ENCODE measurements around the gene SPTBN5. TPM values are rescaled to one million over a fixed set of nuclear protein-coding genes. Genes with fewer than 3 reads are reported as not detected.

Gene SPTBN5
- total and polyA plus RNA-seq, 2 donors (not counting 1 experiment from before 2014, with no cell fraction given), result 0.55 to 1.4 TPM

DNA sequence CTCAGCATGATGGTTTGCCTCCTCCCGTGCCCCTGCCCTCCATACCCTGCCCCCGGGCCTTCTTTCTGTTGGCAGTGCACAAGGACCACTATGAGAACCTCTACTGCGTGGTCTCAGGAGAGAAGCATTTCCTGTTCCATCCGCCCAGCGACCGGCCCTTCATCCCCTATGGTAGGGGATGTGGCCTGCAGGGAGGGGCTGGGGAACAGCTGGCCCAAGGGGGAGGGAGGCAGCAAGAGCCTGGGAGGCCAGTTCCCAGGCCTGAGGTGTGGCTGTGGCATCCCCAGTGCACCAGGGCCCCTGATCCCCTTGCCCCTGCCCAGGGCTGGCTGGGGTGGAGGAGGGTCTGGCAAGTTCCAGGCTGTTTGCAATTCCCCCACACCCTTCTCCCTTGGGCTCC, 57.8 kb downstream of the SPTBN5 start:
- Mint-ChIP-seq H3K9me3 (ENCODE audit: insufficient read depth) (no peaks in the 10 kb centered on the region), H3K4me1 (peaks cover 12% of the 10 kb centered on the region), H3K4me3 (no peak overlapping the region), H3K27ac (no peak overlapping the region), H3K27me3 (no peaks in the 10 kb centered on the region)
- Histone ChIP-seq H3K4me3 (ENCODE audit: control extremely low read depth in 1 of 5, extremely low read depth in 1 of 5, insufficient read depth in 1 of 5, low read depth in 2 of 5, low read length in 4 of 5) (no peak overlapping the region), H4K20me1 (ENCODE audit: control insufficient read depth, insufficient read depth, low read length, poor library complexity, severe bottlenecking) (peaks cover 58% of the 10 kb centered on the region), H3K36me3 (replicated peaks in 1 of 2; ENCODE audit: control extremely low read depth in 1 of 2, control insufficient read depth in 1 of 2, extremely low read depth in 1 of 2, insufficient read depth in 2 of 2, low read length in 1 of 2) (peaks cover 0 to 8% of the 10 kb centered on the region in 2 experiments), H3K9ac (ENCODE audit: low read length) (no peak overlapping the region), H3K4me2 (replicated peaks; ENCODE audit: low read depth, low read length, poor library complexity, severe bottlenecking) (no peak overlapping the region), H3K9me3 (ENCODE audit: control extremely low read depth in 1 of 3, control insufficient read depth in 2 of 3, insufficient read depth in 1 of 3, low read length in 2 of 3) (no peaks in the 10 kb centered on the region), H3K27me3 (replicated peaks in 1 of 4; ENCODE audit: control extremely low read depth in 1 of 4, control insufficient read depth in 3 of 4, insufficient read depth in 4 of 4, low read length in 3 of 4) (no peaks in the 10 kb centered on the region), H3K4me1 (ENCODE audit: control insufficient read depth in 2 of 2, insufficient read depth in 2 of 2, low read length in 2 of 2) (peaks cover 7 to 12% of the 10 kb centered on the region in 2 donors), H3K27ac (ENCODE audit: low read length in 2 of 2) (no peak overlapping the region), H3K79me2 (ENCODE audit: control insufficient read depth, insufficient read depth, low read length) (peaks cover 25% of the 10 kb centered on the region), H2AFZ (ENCODE audit: insufficient read depth, low read depth, low read length, poor library complexity, severe bottlenecking) (no peak overlapping the region)
- DNase-seq, result no peak
- TF ChIP-seq CTCF (IDR thresholded peaks at IDR 0.05) (no peak), EZH2 (IDR thresholded peaks at IDR 0.05; ENCODE audit: borderline replicate concordance, insufficient read depth, low read depth, low read length, poor library complexity, severe bottlenecking) (no peak)
- ChIA-PET CTCF (interaction anchor here (0.6 kb wide), 1 partner anchor 336 kb away, joined by 4 read pairs; no protein-coding TSS in a partner anchor), POLR2A (no interaction called here)
- ATAC-seq (ENCODE audit: low read depth), result no peak
- intact Hi-C loops (cut with micrococcal nuclease), result no loop called here
- WGBS (ENCODE audit: insufficient coverage), result 39% methylated on average over 5 of the region's 6 CpGs

GRCh38 chr15:41834096-41834495, 59.8 kb downstream of the SPTBN5 start:
- Mint-ChIP-seq H3K27me3 (no peaks in the 10 kb centered on the region), H3K27ac (no peak overlapping the region), H3K4me1 (peaks cover 14% of the 10 kb centered on the region), H3K9me3 (ENCODE audit: insufficient read depth) (no peaks in the 10 kb centered on the region), H3K4me3 (no peak overlapping the region)
- DNase-seq, result no peak
- TF ChIP-seq EZH2 (IDR thresholded peaks at IDR 0.05; ENCODE audit: borderline replicate concordance, insufficient read depth, low read depth, low read length, poor library complexity, severe bottlenecking) (no peak), CTCF (IDR thresholded peaks at IDR 0.05) (no peak)
- Histone ChIP-seq H3K9ac (ENCODE audit: low read length) (no peak overlapping the region), H2AFZ (ENCODE audit: insufficient read depth, low read depth, low read length, poor library complexity, severe bottlenecking) (no peak overlapping the region), H3K27me3 (replicated peaks in 1 of 4; ENCODE audit: control extremely low read depth in 1 of 4, control insufficient read depth in 3 of 4, insufficient read depth in 4 of 4, low read length in 3 of 4) (no peaks in the 10 kb centered on the region), H3K4me3 (ENCODE audit: control extremely low read depth in 1 of 5, extremely low read depth in 1 of 5, insufficient read depth in 1 of 5, low read depth in 2 of 5, low read length in 4 of 5) (no peak overlapping the region), H3K9me3 (ENCODE audit: control extremely low read depth in 1 of 3, control insufficient read depth in 2 of 3, insufficient read depth in 1 of 3, low read length in 2 of 3) (no peaks in the 10 kb centered on the region), H4K20me1 (ENCODE audit: control insufficient read depth, insufficient read depth, low read length, poor library complexity, severe bottlenecking) (peaks cover 58% of the 10 kb centered on the region), H3K36me3 (replicated peaks in 1 of 2; ENCODE audit: control extremely low read depth in 1 of 2, control insufficient read depth in 1 of 2, extremely low read depth in 1 of 2, insufficient read depth in 2 of 2, low read length in 1 of 2) (peaks cover 0 to 7% of the 10 kb centered on the region in 2 experiments), H3K27ac (ENCODE audit: low read length in 2 of 2) (no peak overlapping the region), H3K79me2 (ENCODE audit: control insufficient read depth, insufficient read depth, low read length) (peaks cover 43% of the 10 kb centered on the region), H3K4me1 (ENCODE audit: control insufficient read depth in 2 of 2, insufficient read depth in 2 of 2, low read length in 2 of 2) (peaks cover 7 to 14% of the 10 kb centered on the region in 2 donors), H3K4me2 (replicated peaks; ENCODE audit: low read depth, low read length, poor library complexity, severe bottlenecking) (no peak overlapping the region)
- intact Hi-C loops (cut with micrococcal nuclease), result no loop called here
- no peak for ATAC-seq (ENCODE audit: low read depth)
- CTCF ChIA-PET, result no interaction called here
- POLR2A ChIA-PET, result no interaction called here
- 100% methylated on average over 1 of the region's 3 CpGs for WGBS (ENCODE audit: insufficient coverage)

Data from B cell (primary cell).